IPS-NIHi7 (cell line): ENCODE measurements around the gene WNT7B.
A peak's percentile ranks its signal among the peaks of the same experiment; 100 is the strongest.

Source experiments
- DNase-seq: peaks from one replicate; pipeline ENCODE4 v3.0.0; 2012; ENCODE audit warnings: mixed read lengths; ENCODE audit errors: extremely low spot score

Gene WNT7B

DNA sequence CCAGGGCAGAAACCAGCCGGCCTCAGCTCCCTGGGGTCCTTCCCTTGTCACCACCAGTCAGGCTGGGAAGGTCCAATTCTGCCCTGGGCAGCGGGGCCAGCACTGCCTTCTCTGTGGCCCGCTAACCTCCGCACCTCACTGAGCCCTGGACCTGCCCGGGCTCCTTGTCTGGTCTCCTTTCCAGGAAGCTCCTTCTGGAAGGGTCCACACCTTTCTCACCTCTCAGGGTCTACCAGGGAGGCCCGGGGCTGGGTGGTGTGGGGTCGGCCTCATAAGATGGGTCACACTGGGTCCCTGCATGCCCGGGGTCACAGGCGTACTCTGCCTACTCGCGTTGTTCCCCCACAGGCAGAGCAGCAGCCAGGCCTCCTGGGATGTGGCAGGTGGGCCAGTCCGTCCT, 69.0 kb downstream of the WNT7B start:
- no peak for DNase-seq

DNA sequence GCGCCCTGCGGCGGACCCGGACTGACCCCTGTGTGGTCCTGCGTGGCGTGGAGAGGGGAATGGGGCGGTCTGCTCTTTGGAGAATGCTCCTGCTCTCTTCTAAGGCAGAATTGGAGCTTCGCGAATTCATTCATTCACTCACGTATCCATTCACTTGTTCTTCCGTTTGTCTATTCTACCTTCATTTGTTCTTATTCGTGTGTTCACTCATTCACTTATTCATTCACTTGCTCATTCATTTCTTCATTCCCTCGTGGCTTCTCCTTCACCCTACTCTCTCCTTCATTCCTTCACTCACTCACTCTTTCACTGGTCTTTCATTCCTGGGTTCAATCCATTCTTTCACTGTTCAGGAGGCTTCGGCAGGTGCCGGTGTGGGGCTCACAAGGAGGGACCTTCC, 69.6 kb downstream of the WNT7B start:
- DNase-seq = no peak

- no peak for DNase-seq
These were observed 70.0 kb downstream of the WNT7B start for GRCh38 chr22:45906946-45907345.

GRCh38 chr22:45905924-45906865, 70.8 kb downstream of the WNT7B start:
- DNase-seq = no peak

GRCh38 chr22:45905326-45905923, 71.5 kb downstream of the WNT7B start:
- no peak for DNase-seq

DNA sequence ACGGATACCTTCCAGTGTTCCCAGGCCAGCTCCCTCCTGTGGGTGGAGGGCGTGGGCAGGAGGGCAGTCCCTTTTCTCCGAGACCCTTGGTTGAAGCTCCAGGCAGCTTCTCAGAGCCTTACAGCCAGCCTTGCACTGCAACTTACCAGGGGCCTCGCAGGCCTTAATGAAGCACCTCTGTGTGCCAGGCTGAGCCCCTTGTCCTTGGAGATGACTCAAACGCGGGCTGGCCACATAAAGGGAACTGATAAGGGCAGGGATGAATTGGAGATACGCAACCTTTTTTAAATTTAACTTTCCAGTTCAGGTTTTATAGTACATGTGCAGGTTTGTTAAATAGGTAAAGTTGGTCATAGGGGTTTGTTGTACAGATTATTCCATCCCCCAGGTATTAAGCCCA, 72.7 kb downstream of the WNT7B start:
- no peak for DNase-seq

- no peak for DNase-seq
These were observed 73.4 kb downstream of the WNT7B start for GRCh38 chr22:45903355-45904135.

DNA sequence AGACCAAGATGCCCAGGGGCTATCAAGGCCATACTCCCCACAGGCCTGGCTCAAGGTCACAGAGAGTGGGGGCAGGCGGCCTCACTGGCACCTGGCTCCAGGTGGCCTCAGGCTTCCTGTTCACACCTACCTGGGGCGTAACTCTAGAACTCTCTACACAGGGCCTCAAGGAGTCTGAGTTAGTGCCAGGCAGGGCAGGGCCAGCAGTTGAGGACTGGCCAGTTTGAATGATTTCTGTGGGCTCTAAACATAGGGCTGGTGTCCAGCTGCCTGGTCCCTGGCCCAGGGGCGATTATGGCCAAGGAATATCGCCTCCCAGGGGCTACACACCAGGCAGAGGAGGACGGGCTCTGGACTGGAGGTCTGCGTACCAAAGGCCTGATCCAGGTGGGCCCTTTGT, 79.2 kb downstream of the WNT7B start:
- no peak for DNase-seq

DNA sequence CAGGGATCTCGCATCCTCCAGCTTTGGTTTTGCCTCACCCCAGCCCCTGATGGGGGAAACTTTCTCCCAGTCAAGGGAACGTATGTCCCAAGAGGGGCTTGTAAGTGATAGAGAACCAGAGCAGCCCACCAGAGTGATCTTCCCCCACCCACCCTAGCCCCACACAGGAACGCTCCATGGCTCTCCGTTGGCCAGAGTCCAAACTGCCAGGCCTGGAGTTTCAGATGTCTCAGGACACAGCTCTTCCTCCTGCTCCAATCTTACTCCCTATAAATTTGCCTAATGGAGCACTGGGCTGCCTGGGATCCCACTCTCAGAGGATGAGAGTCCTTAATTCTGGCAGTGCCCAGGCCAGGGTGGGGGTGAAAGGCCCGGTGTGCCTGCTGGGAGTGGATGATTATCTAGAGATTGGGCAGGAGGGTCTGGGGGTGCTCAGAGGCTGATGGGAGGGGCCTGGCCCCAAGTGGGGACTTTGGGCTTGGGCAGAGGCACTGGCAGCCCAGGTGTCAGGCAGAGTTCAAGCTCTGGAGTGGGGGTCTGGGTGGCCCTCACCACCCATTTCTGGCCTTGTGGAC, 79.9 kb downstream of the WNT7B start:
- no peak for DNase-seq

GRCh38 chr22:45896153-45896951, 80.6 kb downstream of the WNT7B start:
- DNase-seq = peak; percentile 75

DNA sequence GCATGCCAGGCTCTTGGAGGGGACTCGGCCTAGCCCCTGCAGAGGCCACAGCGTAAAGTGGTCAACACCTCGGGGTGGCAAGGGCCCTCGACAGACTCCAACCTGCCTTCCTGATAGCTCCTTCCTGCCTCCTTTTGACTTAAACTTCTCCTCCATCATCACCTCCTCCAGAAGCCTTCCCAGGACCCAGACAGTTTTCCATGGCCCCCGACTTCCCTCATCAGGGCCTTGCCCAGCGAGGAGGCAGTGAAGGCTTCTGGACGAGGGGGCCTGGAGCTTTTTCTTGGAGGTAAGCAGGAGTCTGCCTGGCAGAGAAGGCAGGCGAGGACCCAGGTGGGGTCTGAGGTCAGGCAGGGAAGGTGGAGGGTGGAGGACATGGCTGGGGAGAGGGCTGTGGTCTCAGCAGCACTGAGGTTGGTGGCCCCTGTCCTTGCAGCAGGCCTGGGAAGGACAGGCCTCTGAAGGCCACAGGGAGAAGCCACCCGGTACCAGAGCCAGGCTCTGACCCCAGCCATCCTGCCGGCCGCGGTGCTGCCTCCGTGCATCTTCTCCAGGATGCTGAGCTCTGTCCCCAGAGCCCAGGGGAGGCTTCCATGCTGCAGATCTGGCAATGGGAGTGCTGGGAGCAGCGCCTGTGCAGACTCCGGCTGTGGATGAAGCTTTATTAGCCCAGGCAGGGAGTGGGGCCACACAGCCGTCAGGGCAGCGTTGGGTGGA, 81.4 kb downstream of the WNT7B start:
- DNase-seq = no peak

DNA sequence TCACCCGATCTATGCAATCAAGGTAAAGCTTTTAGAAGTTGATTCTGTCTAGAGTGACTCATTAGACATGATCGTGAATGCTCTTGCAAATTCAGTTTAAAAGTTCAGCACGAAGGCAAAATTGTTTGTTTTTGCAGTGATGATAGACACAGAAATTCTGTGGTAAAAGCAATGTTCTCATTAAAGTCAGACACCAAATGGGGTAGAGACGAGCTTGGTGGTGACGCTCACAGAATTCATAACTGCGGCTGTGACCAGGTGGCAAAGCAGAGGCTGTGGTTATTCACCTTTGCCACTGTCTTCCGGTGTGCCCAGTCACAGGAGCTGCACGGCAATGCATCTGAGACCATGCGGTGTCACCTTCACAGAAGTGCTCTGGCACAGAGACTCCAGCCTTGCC, 83.4 kb downstream of the WNT7B start:
- no peak for DNase-seq

GRCh38 chr22:45892681-45893461, 84.1 kb downstream of the WNT7B start:
- DNase-seq = no peak

- no peak for DNase-seq
These were observed 84.9 kb downstream of the WNT7B start for GRCh38 chr22:45891996-45892621.

GRCh38 chr22:45891471-45891995, 85.4 kb downstream of the WNT7B start:
- DNase-seq = no peak

DNA sequence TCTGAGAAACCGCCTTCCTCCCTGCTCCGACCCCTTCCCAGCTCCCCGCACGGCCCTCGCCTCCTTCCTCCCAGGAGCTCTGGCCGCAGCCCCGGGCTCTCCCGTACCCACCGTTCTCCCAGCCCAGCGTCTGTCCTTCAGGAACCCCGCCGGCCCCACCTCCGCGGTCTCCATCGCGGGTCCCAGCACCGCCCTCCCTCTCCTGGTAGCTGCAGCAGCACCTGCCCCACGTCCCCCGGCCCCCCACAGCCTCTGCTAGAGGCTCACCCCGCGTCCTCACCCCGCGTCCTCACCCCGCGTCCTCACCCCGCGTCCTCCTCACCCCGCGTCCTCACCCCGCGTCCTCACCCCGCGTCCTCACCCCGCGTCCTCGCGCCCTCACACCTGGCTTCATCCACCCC, 85.9 kb downstream of the WNT7B start:
- DNase-seq = no peak

DNA sequence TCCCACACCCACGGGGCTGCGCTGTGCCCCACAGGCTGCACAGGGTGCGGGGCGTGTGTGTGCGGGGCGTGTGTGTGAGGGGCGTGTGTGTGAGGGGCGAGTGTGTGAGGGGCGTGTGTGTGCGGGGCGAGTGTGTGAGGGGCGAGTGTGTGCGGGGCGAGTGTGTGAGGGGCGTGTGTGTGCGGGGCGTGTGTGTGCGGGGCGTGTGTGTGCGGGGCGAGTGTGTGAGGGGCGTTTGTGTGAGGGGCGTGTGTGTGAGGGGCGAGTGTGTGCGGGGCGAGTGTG, 86.7 kb downstream of the WNT7B start:
- DNase-seq = no peak

GRCh38 chr22:45889539-45890350, 87.2 kb downstream of the WNT7B start:
- DNase-seq = no peak
